DMS114 treated with DMSO at 0.1 percent for 48 hours (cell line): ENCODE measurements around the gene ITGA3.

ENCODE experiments used
- DNase-seq: peaks from one replicate; lab custom pipeline; 2025; ENCODE audit not compliant: unreplicated experiment; lab: John Stamatoyannopoulos, UW

The ITGA3 gene

DNA sequence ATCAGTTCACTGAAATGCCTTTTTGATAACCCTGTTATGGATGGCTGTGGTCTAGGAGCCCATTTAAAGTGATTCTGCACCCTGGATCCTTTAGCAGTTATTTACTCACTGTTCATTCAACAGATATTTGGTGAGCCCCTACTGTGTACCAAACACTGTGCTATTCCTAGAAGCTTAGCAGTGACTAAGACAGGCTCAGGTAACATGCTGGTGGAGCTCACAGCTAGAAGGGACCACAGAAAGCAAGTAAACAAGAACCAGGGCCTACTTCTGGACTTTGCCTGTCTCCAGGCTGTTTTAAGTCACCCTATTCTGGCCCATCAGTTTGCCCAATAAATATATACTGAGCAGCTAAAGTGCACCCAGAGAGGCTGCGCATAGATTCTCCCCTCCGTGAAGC lies 11.1 kb downstream of the ITGA3 start:
- DNase-seq: no peak

DNA sequence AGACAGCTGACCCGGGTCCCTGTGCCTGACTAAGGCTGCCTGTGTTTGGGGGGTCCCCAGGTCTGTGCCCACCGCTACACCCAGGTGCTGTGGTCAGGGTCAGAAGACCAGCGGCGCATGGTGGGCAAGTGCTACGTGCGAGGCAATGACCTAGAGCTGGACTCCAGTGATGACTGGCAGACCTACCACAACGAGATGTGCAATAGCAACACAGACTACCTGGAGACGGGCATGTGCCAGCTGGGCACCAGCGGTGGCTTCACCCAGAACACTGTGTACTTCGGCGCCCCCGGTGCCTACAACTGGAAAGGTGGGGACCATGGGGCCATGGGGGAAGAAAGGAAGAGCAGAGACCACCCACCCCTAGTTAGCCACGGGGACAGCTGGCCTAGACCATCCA lies 12.1 kb downstream of the ITGA3 start:
- no peak for DNase-seq

DNA sequence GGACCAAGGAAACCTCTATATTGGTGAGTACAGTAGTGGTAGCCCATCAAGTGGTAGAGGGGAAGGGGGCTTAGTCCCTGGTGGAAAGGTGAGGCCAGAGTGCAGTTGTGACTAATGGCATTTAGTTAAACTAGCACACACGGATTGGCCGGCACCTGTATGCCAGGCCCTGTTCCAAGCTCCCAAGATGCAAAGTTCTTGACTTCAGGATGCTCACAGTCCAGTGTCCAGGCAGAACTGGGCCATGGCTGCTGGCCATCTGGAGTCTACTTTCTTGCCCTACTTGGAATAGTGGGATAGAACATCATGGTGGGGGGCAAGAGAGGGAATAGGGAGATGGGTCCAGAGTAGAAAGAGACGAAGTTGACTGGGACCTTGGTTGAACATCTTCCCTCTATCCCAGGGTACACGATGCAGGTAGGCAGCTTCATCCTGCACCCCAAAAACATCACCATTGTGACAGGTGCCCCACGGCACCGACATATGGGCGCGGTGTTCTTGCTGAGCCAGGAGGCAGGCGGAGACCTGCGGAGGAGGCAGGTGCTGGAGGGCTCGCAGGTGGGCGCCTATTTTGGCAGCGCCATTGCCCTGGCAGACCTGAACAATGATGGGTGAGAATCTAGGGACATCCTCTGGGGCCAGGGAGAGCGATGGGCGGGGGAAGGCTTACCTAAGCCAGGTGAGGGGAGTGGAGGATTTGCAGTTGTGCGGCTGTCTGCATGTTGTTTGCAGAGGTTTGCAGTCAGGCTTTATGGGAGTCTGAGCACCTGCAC lies 15.2 kb downstream of the ITGA3 start:
- DNase-seq: no peak

DNA sequence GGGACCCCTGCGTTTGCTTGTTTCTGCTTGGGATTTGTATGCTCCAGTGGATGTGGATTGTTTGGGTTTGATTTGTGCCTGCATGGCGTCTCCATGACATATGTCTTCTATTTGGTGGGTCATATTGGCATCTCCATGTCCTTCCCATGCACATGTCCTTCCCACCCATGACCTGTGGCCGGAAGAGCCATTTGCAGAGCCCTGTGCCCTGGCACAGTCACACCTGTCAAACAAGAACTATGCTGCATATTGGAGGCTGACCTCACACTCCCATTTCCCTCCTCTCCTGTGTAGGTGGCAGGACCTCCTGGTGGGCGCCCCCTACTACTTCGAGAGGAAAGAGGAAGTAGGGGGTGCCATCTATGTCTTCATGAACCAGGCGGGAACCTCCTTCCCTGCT lies 15.8 kb downstream of the ITGA3 start:
- DNase-seq: no peak

DNA sequence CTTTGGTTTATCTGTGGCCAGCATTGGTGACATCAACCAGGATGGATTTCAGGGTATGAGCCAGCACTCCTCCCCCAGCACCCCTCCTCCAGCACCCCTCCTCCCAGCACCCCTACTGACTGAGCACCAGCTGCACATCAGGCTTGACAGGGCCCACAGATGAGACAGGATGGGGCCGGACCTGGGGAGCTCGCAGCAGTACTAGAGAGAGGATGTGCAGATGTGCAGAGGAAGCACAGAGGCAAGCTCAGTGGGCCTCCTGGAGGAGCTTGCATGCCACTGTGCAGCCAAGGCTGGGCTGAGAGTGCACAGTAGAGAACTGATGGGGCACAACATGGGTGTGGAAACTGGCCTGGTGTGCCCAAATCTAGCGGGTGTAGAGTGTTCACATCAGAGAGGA lies 16.2 kb downstream of the ITGA3 start:
- DNase-seq: no peak

DNA sequence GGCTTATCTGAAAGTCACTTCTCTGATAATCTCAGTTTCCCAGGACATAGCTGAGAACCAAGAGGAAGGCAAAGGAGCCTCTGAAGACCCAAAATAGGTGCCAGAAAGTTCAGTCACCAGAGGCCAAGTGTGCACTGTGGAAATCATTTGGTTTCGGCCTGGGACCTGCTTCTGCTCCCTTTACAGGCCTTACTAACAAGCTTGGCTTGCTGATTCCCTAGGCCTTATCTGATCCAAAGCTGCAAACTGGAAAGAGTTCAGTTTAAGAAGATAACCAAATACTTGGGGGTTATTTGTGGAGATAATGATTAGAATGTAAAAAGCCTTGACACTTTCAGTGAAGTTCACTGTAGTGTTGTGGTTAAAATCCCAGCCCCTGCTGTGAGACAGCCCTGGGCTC lies 17.0 kb downstream of the ITGA3 start:
- no peak for DNase-seq

DNA sequence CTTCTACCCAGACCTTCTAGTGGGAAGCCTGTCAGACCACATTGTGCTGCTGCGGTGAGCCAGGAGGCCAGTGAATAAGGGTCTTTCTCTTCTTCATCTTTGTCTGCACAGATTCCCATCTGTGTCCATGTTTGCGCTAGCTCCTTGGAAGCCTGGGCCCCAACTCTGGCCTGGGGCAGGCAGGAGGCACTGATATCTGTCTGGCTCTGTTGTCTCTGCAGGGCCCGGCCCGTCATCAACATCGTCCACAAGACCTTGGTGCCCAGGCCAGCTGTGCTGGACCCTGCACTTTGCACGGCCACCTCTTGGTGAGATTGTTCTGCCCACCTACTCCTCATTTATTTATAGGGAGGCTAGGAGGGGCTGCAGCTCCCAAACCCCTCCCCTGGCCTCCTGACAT lies 18.3 kb downstream of the ITGA3 start:
- no peak for DNase-seq

DNA sequence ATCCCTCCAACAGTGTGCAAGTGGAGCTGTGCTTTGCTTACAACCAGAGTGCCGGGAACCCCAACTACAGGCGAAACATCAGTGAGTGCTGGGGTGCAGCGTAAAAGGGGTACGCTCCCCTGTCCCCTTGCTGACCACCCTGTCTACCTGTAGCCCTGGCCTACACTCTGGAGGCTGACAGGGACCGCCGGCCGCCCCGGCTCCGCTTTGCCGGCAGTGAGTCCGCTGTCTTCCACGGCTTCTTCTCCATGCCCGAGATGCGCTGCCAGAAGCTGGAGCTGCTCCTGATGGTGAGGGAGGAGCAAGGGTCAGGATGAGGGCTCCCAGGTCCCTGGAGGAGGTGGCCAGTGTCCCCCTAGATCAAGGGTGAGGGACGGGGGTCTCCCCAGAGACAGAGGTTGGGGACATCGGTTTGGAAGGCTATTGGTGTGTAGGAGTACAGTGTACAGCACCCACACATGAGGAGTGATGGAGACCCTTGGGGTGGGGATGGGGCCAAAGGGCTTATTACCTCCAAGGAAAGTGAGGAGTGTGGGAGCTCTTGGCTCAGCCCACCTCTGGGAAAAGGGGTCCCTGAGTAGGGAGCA lies 19.6 kb downstream of the ITGA3 start:
- no peak for DNase-seq

DNA sequence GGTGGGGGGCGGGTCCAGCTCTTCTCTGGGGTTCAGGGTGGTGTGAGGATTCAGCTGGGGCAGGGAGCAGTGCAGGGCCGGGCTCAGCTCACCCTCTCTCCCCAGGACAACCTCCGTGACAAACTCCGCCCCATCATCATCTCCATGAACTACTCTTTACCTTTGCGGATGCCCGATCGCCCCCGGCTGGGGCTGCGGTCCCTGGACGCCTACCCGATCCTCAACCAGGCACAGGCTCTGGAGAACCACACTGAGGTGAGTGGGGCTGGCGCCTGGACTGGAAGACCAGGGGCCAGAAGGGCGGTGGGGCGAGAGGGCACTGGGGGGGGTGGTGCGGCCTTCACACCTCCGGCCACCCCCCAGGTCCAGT lies 20.3 kb downstream of the ITGA3 start:
- no peak for DNase-seq

DNA sequence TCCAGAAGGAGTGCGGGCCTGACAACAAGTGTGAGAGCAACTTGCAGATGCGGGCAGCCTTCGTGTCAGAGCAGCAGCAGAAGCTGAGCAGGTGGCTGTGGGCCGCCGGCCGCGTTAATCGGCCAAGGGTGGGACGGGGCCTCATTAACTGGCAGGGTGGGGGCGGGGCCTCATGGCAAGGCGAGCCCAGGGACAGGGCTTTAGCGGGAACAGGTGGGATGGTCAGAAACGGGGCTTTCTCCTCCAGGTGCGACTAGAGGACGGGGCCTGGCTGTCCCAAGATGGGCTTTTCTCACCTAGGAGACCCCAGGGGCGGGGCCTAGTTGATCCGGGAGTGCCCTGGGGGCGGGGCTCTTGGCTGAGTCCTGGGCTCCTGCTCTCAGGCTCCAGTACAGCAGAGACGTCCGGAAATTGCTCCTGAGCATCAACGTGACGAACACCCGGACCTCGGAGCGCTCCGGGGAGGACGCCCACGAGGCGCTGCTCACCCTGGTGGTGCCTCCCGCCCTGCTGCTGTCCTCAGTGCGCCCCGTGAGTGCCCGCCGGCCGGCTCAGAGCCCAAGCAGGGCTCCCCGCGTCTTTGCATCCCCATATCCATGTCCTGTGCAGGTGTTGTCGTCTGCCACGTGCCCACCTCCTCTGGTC lies 20.8 kb downstream of the ITGA3 start:
- DNase-seq: no peak

DNA sequence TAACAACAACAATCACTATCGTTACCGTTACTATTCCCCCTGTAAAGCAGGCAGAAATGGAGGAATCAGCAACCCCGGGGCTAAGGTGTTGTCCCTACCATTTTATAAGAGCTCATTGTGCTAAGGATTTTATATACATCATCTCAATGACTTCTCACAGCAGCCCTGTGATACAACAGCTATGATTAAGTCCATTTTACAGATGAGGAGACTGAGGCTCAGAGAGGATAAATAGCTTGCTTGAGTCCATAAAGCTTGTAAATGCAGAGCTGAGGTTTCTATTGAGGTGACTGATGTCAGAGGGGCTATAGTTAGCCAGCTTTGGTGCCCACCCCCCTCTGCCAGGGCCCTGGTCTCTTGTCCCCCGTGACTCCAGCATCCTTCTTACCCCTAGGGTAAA lies 22.5 kb downstream of the ITGA3 start:
- DNase-seq: no peak

DNA sequence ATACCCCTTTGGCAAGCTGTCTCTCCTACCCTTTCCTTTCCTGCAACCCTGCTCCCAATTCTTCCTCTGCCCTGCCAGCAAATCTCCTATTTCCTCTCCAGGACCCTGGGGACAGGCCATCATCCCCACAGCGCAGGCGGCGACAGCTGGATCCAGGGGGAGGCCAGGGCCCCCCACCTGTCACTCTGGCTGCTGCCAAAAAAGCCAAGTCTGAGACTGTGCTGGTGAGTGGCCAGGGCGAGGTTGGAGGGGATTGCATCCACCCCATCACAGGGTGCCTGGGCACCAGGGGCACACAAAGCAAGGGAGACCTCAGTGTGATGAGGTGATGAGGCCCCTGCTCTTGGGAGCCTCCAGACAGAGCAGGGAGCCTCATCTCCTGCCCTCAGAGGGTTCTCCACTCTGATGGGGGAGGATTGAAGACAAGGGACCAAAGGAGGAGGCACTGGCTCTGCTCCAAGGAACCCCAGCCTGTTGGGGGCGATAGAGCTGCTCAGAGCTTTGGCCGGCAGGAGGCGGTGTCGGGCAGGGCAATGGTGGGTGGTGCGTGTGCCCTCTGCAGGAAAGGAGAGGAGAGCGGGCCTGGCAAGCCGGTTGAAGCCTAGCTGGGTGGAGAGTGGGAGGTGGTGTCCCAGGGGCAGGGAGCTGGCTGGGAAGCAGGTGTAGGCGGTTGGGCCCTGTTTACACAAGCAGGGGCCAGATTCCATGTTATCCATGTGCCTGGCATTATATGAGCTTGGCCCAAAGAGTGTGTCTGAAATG lies 23.6 kb downstream of the ITGA3 start:
- no peak for DNase-seq

DNA sequence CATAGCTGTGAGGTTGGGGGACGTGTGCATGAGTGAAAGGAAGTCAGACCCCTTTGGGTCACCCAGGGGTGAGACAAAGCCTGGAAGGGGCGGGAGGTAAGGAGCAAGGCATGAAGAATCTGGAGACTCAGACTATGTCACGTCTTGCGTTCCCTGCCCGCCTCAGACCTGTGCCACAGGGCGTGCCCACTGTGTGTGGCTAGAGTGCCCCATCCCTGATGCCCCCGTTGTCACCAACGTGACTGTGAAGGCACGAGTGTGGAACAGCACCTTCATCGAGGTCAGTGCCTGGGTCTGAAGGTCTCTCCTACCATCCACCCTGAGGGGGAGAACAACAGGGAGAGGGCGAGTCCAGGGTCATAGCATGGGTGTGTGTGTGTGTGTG lies 24.2 kb downstream of the ITGA3 start:
- no peak for DNase-seq

DNA sequence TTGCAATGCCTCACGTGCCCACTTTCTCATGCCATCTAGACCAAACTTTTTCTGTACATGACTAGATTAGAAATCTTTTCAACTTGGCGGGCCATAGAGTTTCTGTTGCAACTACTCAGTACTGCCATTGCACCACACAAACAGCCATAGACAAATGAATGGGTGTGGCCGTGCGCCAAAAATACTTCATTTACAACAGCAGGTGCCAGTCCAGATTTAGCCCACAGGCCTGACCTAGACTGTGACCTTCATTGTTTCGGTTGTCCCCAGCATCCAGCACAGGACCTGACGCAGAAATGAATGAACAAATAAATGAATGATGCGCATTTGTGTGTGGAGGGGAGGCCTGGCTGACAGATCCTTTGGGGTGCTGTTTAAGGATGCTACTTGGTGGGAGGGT lies 24.9 kb downstream of the ITGA3 start:
- no peak for DNase-seq

DNA sequence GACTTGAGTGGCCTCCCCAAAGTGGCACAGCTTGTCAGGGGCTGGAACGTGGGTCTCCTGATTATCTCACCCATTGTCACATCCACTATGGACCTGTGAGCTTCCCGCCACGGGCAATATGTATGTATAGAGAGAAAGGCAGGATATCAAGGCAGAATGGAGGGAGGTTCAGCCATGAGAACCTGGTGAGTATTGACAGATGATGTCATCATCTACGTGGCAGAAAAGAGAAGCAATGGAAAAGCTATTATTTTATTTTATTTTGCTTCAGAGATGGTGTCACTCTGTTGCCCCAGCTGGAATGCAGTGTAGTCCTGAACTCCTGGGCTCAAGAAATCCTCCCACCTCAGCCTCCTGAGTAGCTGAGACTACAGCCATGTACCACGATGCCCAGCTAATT lies 25.8 kb downstream of the ITGA3 start:
- no peak for DNase-seq

DNA sequence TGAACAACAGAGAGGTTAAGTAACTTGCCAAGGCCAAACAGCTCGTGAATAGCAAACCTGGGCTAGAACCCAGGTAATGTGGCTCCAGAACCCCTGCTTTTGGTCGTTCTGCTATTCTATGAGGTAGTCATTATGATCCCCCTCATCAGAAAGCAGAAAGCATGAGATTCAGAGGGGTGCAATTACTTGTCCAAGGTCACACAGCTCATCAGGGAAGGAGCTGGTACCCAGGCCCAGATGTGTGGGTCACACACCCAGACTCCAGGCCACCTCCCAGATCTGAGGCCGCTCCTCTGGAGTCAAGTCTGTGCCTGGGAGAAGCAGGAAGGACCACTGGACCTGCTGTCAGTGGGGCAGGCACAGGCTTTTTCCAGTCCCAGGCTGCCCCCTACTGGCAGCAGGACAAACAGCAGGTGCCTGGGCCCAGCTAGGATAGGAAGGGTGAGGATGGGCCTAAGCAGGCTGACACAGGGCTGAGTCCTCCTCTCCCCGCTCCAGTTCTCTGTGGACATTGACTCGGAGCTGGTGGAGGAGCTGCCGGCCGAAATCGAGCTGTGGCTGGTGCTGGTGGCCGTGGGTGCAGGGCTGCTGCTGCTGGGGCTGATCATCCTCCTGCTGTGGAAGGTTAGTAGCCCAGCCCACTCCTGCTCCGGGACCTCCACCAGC lies 31.5 kb downstream of the ITGA3 start:
- DNase-seq: peak; percentile 66

DNA sequence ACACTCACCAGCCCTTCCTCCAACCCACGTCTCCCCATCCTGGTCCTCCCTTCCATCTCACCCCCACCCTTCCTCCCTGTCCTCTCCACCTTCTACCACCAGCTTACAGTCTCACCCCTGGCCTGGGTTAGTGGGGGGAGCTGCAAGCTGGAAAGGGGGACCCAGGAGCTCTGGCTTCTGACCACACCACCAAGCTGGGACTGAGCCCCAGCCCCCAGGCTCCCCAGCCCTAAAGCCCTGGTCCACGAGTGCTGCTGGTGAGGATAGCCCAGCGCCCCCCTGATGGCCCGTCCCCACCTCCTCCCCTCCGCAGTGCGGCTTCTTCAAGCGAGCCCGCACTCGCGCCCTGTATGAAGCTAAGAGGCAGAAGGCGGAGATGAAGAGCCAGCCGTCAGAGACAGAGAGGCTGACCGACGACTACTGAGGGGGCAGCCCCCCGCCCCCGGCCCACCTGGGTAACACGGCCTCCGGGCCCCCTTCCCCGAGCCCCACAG lies 32.0 kb downstream of the ITGA3 start:
- no peak for DNase-seq

DNA sequence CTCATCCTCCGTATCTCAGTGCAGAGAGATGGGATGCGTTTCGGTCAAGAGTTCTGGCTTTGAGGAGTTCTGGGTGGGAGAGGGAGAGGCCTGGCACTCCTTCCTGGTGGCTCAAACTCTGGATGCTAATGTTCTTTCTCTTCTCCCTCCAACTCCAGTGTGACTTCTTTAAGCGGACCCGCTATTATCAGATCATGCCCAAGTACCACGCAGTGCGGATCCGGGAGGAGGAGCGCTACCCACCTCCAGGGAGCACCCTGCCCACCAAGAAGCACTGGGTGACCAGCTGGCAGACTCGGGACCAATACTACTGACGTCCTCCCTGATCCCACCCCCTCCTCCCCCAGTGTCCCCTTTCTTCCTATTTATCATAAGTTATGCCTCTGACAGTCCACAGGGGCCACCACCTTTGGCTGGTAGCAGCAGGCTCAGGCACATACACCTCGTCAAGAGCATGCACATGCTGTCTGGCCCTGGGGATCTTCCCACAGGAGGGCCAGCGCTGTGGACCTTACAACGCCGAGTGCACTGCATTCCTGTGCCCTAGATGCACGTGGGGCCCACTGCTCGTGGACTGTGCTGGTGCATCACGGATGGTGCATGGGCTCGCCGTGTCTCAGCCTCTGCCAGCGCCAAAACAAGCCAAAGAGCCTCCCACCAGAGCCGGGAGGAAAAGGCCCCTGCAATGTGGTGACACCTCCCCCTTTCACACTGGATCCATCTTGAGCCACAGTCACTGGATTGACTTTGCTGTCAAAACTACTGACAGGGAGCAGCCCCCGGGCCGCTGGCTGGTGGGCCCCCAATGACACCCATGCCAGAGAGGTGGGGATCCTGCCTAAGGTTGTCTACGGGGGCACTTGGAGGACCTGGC lies 33.3 kb downstream of the ITGA3 start:
- no peak for DNase-seq

DNA sequence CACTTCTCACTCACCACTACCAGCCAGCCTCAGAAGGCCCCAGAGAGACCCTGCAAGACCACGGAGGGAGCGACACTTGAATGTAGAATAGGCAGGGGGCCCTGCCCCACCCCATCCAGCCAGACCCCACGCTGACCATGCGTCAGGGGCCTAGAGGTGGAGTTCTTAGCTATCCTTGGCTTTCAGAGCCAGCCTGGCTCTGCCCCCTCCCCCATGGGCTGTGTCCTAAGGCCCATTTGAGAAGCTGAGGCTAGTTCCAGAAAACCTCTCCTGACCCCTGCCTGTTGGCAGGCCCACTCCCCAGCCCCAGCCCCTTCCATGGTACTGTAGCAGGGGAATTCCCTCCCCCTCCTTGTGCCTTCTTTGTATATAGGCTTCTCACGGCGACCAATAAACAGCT lies 34.2 kb downstream of the ITGA3 start:
- no peak for DNase-seq
